HepG2 (cell line): Measurements from ENCODE around the gene FKBP10. TPM values are rescaled to one million over a fixed set of nuclear protein-coding genes. Genes with fewer than 3 reads are reported as not detected.

Experiments used
- AKNA ChIP-seq: sonication (generic); formaldehyde crosslinking; IDR thresholded peaks from 2 replicates; pipeline ENCODE4 v1.4.0; 2020; ENCODE audit warnings: missing genetic modification reagents, borderline replicate concordance
- ATF5 ChIP-seq: sonication (generic); formaldehyde crosslinking; IDR thresholded peaks from 2 replicates; pipeline ENCODE4 v1.4.0; 2020; ENCODE audit warnings: mild to moderate bottlenecking, low read depth, missing genetic modification reagents
- CENPBD1 ChIP-seq: sonication (generic); formaldehyde crosslinking; IDR thresholded peaks from 2 replicates; pipeline ENCODE4 v1.8.0; 2022; ENCODE audit warnings: missing genetic modification reagents, low read depth, mild to moderate bottlenecking, borderline replicate concordance
- CREB3 ChIP-seq: sonication (generic); formaldehyde crosslinking; IDR thresholded peaks from 2 replicates; pipeline ENCODE4 v1.5.0; 2020; ENCODE audit warnings: missing genetic modification reagents
- KLF12 ChIP-seq: sonication (generic); formaldehyde crosslinking; IDR thresholded peaks from 2 replicates; pipeline ENCODE4 v1.4.0; 2020; ENCODE audit warnings: missing genetic modification reagents, borderline replicate concordance
- PRDM15 ChIP-seq: sonication (generic); formaldehyde crosslinking; IDR thresholded peaks from 2 replicates; pipeline ENCODE4 v1.4.0; 2020; ENCODE audit warnings: missing genetic modification reagents
- SMYD3 ChIP-seq: sonication (generic); formaldehyde crosslinking; IDR thresholded peaks from 2 replicates; pipeline ENCODE4 v1.8.1; 2023; ENCODE audit warnings: mild to moderate bottlenecking, missing genetic modification reagents
- SRSF9 ChIP-seq: fragments of 200-400 bp; formaldehyde crosslinking; IDR thresholded peaks from 2 replicates; pipeline ENCODE4 v1.6.1; 2018; ENCODE audit warnings: borderline replicate concordance, mild to moderate bottlenecking, low read depth, low read length; ENCODE audit not compliant: insufficient read depth, poor library complexity, severe bottlenecking
- ZBTB37 ChIP-seq: sonication (generic); formaldehyde crosslinking; IDR thresholded peaks from 2 replicates; pipeline ENCODE4 v1.4.0; 2020; ENCODE audit warnings: mild to moderate bottlenecking, missing genetic modification reagents
- ZFP36 ChIP-seq: fragments of 150-350 bp; IDR thresholded peaks from 2 replicates; pipeline ENCODE4 v1.6.1; 2018; ENCODE audit warnings: borderline replicate concordance, low read length, low read depth; ENCODE audit not compliant: partially characterized antibody
- ZFP90 ChIP-seq: sonication (generic); formaldehyde crosslinking; IDR thresholded peaks from 2 replicates; pipeline ENCODE4 v1.8.0; 2022; ENCODE audit warnings: missing genetic modification reagents, mild to moderate bottlenecking, inconsistent platforms, borderline replicate concordance
- ZNF441 ChIP-seq: sonication (generic); formaldehyde crosslinking; IDR thresholded peaks from 2 replicates; pipeline ENCODE4 v1.7.0; 2021; ENCODE audit warnings: missing genetic modification reagents, borderline replicate concordance
- ZNF468 ChIP-seq: sonication (generic); formaldehyde crosslinking; IDR thresholded peaks from 2 replicates; pipeline ENCODE4 v1.8.0; 2022; ENCODE audit warnings: mild to moderate bottlenecking, moderate library complexity, missing genetic modification reagents
- polyA plus RNA-seq, 8 experiments: library from polyadenylated mRNA; depleted of rRNA in 3 of 8; stranded (reverse) in 7 of 8; unstranded in 1 of 8; fragments of >200 nt; fragmentation: Illumina TruSeq in 4 of 8; extraction: Trizol in 4 of 8; gene quantifications; 2 replicates each; pipeline versions ENCODE4 v1.2.1 to v1.2.3, GENCODE V29; 2011 to 2016; ENCODE audit warnings: low read depth in 4 of 8, missing spikeins in 1 of 8, mixed read lengths in 1 of 8; ENCODE audit not compliant: insufficient read depth in 1 of 8
- total RNA-seq, 5 experiments: library from RNA; depleted of rRNA; stranded (reverse); fragments of >200 nt; fragmentation: Illumina TruSeq; extraction: Trizol; gene quantifications; 2 replicates each; pipeline ENCODE4 v1.2.3, GENCODE V29; 2016; ENCODE audit warnings: low read depth in 1 of 5

The FKBP10 gene
- total and polyA plus RNA-seq, 2 of the 13 experiments (the other 11 are each of a cell fraction or from before 2014, with no cell fraction given) = 149 to 573 TPM

GRCh38 chr17:41786227-41787020 is 26.4 kb upstream of the FKBP10 start, which contains the start of gene JUP (continued):
- TF ChIP-seq CENPBD1 (CRISPR knock-in tag) = no peak
- TF ChIP-seq ZFP90 (CRISPR knock-in tag) = peak; percentile 66; the same call in 1 of the 2 replicates
- peak; percentile 58; the same call in 1 of the 2 replicates for TF ChIP-seq ZNF441 (CRISPR knock-in tag)
- no peak for TF ChIP-seq ZFP36
- TF ChIP-seq CREB3 (CRISPR knock-in tag) = peak; percentile 95; the same call in 1 of the 2 replicates
- no peak for TF ChIP-seq SRSF9
- no peak for TF ChIP-seq PRDM15 (CRISPR knock-in tag)
- TF ChIP-seq ZNF468 = no peak
- peak; percentile 96 for TF ChIP-seq KLF12 (CRISPR knock-in tag)
- TF ChIP-seq ATF5 (CRISPR knock-in tag) = no peak
- TF ChIP-seq ZBTB37 (CRISPR knock-in tag) = no peak
- TF ChIP-seq AKNA (CRISPR knock-in tag) = no peak
- peak; percentile 72; the same call in 1 of the 2 replicates for TF ChIP-seq SMYD3 (CRISPR knock-in tag)
